ACHN (cell line): ENCODE data around the gene TRIP12.
"Not testable (repeated sequence)": the region's sequence is repeated elsewhere in the genome, so short reads cannot be mapped to it uniquely, and the experiment has no call there.

Experiments
- DNase-seq: peaks from one replicate; pipeline ENCODE4 v3.0.0-alpha.2; 2015
- in situ Hi-C: cut with HindIII; loops from 2 replicates; pipeline ENCODE4 v1.10.0; 2017; ENCODE audit warnings: low sequenced_read_pairs, low pct_ligation_motif_present, low pct_unique_long_range_greater_than_20kb

The TRIP12 gene

DNA sequence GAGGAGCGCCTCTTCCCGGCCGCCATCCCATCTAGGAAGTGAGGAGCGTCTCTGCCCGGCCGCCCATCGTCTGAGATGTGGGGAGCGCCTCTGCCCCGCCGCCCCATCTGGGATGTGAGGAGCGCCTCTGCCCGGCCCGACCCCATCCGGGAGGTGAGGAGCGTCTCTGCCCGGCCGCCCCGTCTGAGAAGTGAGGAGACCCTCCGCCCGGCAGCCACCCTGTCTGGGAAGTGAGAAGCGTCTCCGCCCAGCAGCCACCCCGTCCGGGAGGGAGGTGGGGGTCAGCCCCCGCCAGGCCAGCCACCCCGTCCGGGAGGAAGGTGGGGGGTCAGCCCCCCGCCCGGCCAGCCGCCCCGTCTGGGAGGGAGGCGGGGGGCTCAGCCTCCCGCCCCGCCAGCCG is 179.1 kb downstream of the TRIP12 start:
- DNase-seq, in situ Hi-C loops: not testable (repeated sequence)

DNA sequence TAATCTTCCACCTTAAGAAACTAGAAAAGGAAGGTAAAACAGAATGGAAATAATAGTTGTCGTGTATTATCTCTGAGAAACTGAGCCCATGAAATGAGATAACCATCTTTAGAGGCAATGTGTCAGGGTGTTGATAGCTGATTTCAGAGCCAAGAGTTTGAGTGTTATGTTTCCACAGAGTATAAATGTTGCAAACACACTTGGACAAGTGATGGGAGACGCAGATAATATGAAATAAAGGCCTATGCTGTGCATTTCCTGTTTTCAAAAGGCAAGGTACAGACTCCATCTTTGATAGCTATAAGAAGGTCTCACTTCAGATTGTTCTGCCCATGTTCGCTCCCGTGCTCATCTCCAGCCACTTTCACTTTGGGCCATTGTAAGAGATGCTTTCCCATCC is 181.5 kb downstream of the TRIP12 start:
- in situ Hi-C loops: no loop called here
- no peak for DNase-seq

DNA sequence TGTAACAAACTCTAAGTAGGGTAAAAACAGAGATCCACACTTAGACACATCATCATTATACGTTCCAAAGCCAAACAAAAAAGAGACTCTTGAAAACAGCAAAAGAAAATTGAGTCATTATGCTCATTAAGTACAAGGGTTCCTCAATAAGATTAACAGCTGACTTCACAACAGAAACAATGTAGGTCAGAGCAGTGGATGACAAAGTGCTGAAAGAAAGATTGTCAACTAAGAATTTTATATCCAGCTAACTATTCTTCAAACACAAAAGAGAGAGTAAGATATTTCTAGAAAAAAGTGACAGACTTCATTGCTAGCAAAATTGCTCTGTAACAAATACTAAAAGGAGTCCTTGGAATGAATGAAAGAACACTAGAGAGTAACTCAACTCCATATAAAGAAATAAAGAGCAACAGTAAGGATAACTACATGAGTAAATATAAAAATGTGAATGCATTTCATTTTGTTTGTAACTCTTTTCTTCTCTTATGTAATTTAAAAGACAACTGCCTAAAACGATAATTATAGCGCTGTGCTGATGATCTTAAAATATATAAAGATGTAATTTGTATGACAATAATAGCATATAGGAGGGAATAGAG is 183.7 kb downstream of the TRIP12 start:
- in situ Hi-C loops: no loop called here

DNA sequence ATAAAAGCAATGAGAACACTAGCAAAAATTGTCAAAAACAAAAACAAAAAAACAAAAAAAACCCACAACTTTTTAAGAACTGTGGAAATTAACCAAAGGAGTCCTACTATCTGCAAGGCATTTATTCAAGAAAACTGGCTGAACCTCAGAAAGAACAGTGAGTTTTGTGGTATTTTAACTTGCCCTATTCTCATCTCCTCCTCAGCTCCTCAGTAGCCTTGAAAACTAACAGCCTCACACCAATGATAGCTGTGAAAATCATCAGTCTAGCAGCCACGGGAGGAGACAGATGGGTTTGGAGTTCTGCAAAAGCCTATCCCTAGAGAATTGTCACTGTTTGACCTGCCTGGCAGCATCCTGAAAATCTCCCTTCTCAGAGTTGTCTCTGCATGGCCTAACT is 187.4 kb downstream of the TRIP12 start:
- in situ Hi-C loops: no loop called here
- DNase-seq: no peak

More for the DNA sequence above, 183.7 kb downstream of the TRIP12 start:
- no peak for DNase-seq

DNA sequence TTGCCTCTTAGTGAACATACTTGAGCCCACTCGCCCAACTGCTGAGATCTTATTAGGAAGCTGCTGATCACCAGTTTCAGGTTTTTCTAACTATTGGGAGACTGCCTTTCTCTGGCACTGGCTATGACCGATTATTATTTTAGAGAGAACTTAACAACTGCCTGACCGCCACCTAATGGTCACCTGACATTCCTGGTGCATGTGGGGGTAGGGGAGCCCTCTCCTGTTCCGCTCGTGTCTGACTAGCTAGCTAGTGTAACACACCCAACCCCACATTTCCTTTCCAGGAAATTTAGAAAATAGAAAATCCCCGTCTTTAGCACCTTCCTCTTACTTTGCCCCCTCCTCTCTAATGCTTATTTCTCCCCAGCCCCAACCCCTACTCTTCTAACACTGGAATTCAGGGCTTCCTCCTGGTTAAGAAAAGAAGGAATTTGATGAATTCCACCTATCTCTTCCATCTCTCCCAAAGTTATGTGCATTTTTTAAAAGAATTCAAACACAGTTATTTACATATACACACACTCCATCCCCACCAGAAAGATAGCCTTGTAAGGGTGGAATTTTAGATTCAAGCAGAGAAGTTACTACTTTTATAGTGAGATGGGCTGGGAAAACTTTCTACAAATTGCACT is 188.1 kb downstream of the TRIP12 start:
- in situ Hi-C loops: no loop called here
- DNase-seq: no peak

DNA sequence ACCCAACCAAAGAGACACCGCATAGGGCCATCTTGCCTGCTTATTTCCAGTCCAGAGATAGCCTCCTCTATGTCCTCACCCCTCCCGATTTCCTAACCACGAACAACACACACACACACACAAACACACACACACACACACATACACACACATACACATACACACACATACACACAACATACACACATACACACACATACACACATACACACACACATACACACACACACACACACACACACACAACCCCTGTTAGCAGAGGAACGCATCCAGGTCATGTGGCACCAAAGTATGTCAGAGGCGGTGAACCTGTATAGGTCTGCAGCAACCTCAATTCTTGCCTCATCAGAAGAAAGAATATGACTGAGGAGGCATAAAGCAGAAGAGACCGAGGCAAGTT is 188.9 kb downstream of the TRIP12 start:
- in situ Hi-C loops: no loop called here
- DNase-seq: no peak

DNA sequence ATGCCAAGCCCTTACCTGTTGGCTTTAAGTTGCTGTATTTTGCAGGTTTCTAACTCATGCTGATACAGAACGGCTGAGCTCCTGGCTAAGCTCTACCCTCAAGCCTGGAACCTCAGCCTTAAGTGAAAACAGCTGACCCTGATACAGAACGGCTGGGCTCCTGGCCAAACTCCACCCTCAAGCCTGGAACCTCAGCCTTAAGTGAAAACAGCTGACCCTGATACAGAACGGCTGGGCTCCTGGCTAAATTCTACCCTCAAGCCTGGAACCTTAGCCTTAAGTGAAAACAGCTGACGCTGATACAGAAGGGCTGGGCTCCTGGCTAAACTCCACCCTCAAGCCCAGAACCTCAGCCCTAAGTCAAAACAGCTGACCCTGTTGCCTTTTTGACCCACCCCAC is 189.9 kb downstream of the TRIP12 start:
- in situ Hi-C loops: no loop called here
- DNase-seq: no peak

DNA sequence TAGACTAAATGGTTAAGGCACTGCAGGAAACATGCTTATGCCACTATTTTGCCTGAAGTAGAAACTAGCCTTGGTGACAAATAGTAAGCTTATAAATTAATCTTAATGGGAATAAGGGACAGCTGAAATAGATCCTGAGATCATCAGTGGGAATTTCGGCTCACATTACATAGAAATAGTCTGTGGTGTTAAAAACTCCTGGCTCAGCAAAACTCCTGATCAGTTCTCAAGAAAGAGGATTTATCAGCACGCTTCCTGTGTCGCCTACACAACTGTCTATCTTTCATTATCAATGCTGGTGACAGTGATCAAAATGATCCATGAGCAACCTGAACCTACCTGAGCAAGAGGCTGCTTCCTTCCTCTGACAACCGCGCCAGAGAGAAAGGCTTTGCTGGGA is 190.4 kb downstream of the TRIP12 start:
- no peak for DNase-seq
- in situ Hi-C loops: no loop called here

DNA sequence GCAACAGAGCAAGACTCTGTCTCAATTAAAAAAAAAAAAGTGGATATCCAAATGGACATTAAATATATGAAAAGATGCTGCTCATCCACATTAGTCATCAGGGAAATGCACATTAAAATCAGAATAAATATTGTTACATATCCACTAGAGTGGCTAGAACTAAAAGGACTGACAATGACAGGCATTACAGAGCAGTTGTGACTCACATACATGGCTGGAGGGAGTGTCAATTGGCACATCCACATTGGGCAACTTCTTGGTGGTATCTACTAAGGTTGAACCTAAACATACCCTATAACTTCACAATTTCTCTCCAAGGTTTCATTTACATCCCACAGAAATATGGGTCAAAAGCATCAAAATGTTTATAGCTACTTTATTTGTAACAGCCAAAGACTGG is 193.4 kb downstream of the TRIP12 start:
- no peak for DNase-seq
- in situ Hi-C loops: no loop called here

DNA sequence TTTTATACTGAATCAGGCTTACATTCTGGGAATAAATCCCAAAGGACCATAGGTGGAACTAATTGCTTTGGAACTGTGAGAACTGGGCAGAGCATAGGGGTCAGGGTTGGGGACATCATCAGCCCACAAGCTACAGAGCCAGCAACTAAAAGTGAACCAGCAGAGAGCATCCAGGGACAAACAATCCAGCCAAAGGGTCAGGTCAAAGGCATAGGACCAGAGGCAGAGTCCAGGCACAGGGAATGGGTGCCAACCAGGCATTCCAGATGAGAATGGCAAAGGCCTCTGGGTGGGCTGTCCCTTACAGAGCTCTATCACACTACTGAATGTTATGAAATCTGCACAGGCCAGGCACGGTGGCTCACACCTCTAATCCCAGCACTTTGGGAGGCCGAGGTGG is 195.2 kb downstream of the TRIP12 start:
- in situ Hi-C loops: no loop called here
- DNase-seq: no peak

DNA sequence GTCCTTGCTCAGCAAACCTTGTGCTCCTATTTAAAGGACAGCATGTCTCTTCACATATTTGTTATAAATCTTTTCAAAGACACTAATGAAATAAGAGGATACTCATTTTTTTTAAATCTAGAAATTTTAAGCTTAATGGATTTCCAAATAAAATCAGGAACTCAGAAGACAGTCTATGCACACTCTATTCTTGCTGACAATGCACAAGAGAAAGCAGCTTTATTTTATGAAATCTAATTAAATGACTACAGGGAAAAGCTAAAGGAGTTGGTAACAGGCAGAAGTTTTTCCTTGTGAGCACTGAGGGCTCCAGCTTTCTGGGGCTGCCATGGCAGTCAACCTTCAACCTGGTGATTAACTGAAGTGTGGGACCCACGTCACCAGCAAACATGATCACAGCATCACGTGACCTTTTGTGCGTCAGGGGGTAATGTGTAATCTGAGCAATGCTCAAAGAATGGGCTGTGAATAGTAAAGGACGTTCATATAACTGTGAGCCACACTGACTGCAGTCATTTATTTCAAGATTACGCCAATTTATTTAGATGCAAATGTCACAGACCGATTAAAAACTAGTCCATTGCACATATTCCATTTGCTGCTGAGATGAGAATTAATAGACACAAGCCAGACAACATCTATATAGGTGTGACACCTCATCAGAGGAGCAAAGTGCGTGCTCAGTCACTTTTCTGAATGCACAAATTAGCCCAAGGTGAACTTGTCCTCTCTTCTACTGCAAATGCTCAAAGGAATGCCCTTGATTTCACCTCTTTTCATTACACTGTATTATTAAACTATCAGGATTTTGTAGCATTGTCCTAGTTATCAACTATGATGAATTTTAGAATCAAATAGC is 195.9 kb downstream of the TRIP12 start:
- in situ Hi-C loops: no loop called here
- peak; percentile 84 for DNase-seq

DNA sequence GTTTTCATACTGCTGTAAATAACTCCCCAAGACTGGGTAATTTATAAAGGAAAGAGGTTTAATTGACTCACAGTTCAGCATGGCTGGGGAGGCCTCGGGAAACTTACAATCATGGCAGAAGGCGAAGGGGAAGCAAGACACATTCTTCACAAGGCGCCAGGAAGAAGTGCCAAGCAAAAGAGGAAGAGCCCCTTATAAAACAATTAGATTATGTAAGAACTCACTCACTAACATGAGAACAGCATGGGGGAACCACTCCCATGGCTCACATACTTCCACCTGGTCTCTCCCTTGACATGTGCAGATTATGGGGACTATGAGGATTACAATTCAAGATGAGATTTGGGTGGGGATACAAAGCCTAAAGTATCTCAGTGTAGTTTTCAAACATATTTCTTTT is 198.6 kb downstream of the TRIP12 start:
- in situ Hi-C loops, DNase-seq: not testable (repeated sequence)

DNA sequence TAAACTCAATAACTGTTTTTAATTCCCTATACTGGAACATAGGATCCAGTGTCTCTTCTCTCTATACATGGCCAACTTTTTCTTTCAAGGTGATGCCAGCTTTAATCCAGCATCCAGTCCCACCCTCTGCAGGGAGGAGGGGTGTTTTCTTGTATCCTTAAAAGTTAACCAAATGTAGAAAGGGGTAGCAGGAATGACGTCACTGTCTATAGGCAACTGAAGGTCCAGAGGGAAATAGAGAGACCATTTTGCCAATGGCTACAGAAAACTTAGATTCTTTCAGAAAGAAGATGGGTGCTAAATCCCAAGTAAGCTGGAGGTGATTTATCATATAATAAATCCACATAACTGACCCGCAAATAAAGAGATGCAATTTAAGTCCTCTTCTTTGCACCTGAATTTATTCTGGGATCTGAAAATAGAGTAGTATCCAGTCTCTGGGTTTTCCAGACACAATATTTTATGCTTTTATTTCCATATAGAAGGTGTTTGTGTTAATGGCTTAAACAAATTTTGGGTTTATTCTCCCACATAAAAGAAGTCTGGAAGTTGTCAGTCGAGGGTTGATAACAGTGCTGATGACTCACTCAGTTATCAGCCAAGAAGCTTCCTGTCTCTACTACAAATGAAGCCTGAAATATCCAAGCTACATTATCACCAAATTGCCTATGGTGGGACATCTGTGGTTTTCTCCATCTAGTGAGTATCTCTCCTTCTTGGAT is 201.7 kb downstream of the TRIP12 start:
- in situ Hi-C loops: no loop called here
- DNase-seq: no peak

DNA sequence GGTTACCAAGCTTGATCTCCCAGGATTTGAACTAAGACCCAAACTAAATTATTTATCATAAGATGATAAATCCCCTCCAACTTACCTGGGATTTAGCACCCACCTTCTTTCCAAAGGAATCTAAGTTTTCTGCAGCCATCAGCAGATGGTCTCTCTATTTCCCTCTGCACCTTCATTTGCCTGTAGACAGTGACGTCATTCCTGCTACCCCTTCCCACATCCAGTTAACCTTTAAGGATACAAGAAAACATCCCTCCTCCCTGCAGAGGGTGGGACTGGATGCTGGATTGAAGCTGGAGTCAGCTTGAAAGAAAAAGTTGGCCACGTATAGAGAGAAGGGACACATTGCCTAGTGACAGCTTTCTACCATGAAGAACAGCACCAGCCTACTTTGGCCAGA is 203.8 kb downstream of the TRIP12 start:
- in situ Hi-C loops: no loop called here
- DNase-seq: no peak

DNA sequence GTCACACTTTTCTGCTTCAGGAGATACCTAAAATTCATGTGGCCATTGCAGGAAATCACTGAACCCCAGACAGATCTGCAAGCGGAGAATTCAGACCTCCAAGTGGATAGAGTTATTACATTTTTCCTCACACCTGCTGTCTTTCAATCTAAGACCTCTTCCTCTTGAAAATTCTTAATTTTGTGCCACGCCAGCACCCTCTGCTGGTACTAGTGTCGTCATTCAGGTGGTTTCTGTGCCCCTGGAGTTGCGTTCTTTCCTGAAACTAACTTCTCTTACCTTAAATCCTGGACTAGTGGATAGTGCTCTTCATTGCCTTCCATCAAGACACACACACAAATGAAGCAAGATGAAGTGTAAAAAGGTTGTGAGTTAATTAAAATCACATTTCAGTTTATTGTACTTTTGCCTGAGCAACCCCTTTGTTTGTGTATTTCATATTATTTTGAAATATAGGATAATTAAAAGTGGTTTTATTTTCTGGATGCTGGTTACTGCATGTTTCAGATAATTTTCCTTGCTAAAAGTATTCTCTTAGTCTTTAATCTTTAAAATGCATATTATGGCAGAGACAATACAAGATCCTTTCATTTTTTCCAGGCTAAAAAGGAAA is 205.8 kb downstream of the TRIP12 start:
- DNase-seq: peak; percentile 55
- in situ Hi-C loops: no loop called here

DNA sequence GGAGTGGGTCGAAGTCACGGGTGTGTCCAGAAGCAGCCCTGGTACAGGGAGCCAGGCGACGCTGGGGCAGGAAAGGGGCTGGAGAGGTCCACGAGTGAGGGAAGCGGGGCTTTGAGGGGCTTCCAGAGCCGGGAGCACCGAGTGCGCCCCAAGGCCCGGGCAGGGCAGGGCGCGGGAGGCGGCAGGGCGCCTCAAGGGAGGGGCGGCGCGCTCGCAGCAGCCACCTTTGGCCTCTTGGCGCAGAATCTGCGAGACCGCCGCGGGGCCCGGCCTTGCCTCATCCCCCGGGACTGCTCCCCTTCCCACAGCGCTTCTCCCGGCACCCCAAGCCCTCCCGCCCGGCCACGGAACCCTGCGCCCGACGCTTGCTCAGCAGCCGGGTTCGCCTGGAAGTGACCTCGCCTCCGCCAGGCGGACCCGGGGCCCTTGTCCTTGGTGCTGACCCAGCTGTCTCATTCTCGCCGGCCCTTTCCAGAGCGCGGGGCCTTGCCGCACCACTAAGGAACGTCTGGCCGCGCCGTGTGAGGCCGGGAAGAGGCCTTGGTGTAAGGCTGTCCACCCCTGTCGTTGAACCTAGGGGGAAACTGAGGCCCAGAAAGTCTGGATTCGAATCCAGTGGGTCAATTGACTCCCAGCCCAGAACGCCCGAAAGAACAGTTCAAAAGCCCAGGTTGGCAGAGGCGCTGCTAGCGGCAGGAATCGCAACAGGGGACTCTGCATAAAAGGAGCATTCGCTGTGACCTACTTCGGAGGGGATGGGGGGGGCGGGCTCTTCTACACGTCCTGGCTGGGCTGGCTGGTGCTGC is 206.9 kb downstream of the TRIP12 start:
- peak; percentile 81 for DNase-seq
- in situ Hi-C loops: no loop called here

DNA sequence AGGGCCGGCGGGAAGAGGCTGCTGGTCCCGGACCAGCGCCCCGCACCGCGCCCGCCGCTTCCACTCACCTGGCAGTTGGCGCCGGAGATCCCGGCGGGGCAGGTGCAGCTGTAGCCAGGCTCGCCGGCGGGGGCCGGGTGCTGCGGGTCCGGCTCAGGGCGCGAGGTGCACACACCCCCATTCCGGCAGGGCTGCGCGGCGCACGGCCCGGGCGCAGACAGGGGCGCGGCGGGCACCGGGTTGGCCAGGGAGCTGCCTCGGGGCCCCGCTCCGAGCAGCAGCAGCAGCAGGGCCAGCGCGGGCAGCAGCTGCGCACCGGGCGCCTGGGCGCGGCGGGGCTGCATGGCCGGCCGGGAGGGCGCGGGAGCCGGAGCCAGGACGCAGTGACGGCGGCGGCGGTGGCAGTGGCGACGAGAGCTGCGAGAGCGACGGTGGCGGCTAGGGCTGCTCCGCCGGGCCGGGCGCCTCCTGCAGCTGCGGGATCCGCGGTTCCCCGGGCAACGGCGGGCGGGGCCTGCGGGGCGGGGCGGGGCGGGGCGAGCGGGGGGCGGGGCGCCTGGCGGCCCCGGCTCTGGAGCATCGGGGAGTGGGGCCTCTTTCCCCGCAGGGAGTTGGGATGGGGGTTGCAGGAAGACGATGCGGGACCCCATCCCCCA is 207.6 kb downstream of the TRIP12 start, which contains the start of gene DNER:
Gene DNER (minus strand): TSS at position 476 of the 656 bp plus-strand sequence. CDS start 132 bp downstream, at position 344.
- DNase-seq: peak; percentile 31
- in situ Hi-C loops: no loop called here
